HG03378 (cell line): ENCODE data around the gene GRM8.

ENCODE experiments used
- ATAC-seq: cut with Tn5 transposase; IDR thresholded peaks from one replicate; pipeline ENCODE4 v1.9.1; 2021; ENCODE audit warnings: mild to moderate bottlenecking, moderate library complexity; ENCODE audit not compliant: unreplicated experiment

Gene GRM8

DNA sequence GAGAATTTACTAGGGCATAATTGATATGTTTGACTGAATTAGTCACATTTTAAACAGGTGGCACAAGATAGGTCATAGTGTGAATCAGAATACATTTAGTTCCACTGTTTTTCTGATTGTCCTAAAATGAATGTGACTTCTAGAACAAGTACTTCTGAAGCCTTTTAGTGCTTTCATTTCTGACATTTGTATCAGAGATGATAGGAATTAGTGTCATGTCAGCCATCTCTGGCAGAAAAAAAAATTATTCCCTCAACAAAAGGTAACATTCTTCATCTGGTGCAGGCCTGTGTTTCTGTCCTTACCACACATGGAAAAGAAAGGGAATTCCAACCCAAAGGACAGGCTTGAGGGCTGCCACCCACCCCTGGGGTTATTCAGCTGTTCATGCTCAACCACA lies 21.3 kb downstream of the GRM8 start:
- ATAC-seq, result no peak

GRCh38 chr7:127230192-127230925 lies 22.4 kb downstream of the GRM8 start:
- ATAC-seq, result no peak

DNA sequence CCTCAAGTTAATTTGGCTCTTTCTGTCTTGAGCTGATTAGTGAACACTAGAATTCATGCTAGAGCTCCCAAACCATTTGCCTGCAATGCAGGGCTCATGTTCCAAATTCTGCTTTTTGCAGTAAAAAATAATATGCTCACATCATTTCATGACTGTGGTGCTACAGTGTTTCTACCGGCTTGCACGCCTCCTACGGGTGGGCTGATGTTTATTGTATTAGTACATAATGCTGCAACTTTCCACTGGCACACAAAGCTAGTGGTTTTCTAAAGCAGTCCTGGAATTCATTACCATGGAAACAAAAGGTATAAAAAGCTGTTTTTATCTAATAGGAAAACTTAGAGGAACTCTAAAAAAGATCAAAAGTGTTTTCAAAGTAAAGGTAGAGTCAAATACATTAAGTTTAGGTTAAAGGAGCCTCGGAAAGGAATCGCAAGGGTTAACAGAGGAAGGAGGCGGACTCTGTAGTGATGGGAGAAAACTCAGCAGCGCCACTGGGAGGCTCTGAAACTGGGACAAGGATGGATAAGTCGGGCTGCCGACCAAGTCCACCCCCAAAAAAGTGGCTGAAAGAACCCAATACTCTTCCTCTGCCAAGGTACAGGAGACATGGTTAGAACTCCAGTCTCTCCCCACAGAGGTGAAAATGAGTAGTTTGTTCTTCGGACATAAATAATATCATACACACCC lies 25.9 kb downstream of the GRM8 start:
- ATAC-seq, result no peak

DNA sequence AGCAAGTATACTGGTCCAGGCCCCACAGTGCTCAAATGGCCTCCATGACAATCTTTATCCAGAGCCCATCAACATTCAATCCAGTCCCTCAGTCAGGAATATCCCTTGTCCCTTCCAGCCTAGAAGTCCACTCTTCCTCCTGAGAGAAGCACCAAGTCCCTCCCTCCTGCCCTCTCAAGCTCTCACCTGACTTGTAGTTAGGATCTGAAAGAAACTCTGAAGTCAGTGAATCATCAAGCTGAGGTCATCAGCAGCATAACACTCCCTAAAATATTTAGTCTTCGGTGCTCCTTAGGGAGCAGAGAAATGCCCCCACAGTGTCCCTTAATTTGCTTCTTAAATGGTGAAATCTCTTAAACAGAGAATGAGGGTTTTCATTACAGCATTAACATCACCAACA lies 31.0 kb downstream of the GRM8 start:
- no peak for ATAC-seq

DNA sequence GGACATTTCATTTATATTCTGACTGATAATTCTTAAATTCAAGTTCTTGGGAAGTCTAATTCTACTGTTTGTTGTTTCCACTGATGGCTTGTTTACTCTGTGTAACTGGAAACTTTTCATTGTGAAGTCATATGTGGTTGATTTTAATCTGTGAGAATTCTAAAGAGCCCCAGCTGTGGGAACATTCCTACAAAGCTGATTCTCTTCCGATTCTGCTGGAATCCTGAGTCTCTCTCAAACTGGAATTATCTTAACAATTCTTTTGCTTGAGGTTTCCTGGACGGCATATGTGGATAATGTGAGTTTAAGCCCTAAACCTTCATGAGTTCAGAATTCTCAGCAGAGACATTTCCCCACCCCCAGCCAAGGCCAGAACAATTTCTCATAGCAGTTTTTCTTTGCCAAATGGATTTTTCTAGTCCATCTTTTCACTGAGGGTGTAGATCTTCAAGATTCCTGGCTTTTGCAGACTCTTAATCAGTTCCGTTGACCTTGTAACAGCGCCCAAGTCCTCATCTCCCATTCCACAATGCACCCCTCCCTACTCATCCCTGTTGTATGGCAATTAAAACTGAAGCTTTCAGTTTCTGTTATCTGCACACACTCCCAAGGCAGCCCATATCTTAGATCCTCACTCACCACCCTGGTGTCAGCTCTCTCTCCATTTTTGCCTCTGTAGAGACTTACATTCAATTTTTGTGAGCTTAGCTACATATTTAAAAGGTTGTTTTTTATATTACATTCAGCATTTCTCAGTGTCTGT lies 37.6 kb downstream of the GRM8 start:
- ATAC-seq, result no peak

- ATAC-seq, result no peak
These were observed 42.9 kb downstream of the GRM8 start for GRCh38 chr7:127209886-127210285.

DNA sequence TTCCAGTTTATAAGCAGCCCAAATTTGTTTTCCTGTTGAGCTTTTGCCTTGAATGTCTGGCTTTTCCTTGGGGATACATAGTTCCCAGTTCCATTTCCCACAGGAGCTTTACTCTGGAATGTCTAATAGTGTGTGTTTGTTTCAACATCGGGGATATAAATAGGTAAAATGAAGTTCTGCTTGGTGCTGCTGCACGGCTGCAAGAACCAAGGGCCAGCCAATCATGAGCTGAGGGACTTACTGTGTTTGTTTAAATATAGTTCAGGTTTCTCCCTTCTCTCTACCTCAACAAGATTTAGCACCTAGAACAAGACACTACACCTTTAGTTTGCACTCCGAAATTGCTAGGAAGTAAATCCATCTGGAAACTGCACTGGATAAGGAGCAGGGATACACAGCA lies 43.9 kb downstream of the GRM8 start:
- no peak for ATAC-seq

DNA sequence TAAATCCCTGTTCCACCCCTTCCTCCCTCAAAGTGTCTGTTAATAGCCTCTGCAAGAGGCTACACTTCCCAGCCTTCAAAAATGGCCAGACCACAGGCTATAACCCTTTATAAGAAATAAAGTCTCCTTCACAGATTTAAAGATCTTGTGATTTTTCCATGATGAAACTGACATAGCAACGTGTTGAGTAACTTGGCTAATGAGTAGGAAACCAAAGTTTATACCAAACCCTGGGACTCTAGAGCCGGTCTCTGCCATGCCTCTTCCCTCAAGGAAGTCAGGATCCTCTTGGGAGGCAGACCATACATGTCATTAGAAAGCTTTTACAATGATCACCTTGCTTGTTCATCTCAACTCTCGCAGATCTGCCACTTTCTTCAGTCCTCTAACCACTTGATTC lies 44.4 kb downstream of the GRM8 start:
- no peak for ATAC-seq

DNA sequence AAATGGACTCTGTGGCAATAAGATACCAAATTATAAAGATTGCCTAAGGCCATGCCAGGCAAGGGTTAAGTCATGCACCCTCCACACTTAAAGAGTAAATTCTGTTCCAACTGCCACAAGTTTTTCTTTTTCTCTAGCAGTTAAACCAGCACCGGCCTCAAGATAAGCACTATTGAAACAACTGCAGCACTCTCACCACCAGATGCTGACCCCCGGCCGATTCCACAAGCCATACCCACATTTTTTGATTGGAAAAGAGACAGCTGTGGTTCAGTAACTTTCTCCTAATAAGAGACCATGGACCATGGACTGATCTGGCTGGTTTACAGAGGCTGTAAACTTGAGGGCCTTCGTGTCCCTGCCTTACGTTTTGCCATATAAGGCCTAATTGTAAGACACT lies 44.9 kb downstream of the GRM8 start:
- no peak for ATAC-seq

DNA sequence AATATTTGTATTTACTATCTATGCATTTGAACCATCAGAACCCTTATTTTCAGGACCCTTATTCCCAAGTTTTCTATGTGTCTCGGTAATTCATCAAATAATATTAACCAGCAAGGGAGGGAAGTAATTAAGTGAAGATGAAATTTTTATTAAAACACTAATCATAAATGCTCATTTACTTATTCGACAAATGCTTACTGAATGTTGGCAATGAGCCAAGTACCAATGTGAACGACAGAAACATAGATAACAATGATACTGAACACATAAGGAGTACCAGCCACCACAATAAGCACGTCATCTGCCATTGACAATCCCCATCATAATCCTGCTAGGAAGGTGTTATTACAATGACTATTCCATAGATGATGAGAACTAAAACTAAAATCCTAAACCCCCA lies 45.5 kb downstream of the GRM8 start:
- no peak for ATAC-seq

GRCh38 chr7:127194571-127194970 lies 58.2 kb downstream of the GRM8 start:
- no peak for ATAC-seq

- ATAC-seq, result no peak
These were observed 62.9 kb downstream of the GRM8 start for GRCh38 chr7:127189886-127190285.

GRCh38 chr7:127189074-127189473 lies 63.7 kb downstream of the GRM8 start:
- ATAC-seq, result no peak

DNA sequence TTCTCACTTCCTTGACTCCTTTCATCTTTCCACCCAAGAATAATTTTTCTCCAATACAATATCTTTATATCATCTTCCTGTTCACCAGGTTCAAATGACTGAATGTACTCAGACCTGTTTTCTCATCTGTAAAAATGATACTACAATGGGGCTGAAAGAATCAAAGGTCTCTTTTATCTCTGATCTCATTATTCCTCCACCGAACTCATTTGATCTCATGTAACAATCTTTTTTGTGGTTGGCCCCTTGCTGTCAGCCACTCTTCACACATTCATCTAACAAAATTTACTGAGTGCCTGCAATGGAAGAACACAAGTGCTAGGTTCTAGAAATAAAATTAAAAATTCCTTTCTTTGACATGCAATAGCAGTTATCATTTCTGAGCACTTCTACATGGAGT lies 65.0 kb downstream of the GRM8 start:
- ATAC-seq, result no peak

- no peak for ATAC-seq
These were observed 66.1 kb downstream of the GRM8 start for GRCh38 chr7:127186686-127187085.

GRCh38 chr7:127177156-127177555 lies 75.6 kb downstream of the GRM8 start:
- no peak for ATAC-seq

GRCh38 chr7:127162366-127162765 lies 90.4 kb downstream of the GRM8 start:
- no peak for ATAC-seq

DNA sequence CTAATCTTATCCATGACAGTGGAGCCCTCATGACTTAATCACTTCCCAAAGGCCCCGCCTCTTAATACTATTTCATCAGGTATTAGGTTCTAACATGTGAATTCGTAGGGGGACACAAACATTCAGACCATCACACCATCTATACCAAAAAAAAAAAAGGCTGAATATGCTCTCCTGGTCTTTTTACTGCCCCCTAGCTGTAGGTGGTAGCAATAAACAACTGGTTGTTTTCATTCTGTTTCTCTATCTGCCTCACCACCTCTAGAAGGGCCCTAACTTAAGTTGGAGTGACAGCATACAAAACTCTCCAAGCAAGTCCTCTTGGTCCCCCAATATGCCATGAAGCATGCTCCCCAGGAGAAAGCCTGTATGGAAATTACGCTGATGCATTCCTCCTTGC lies 94.1 kb downstream of the GRM8 start:
- ATAC-seq, result no peak

- ATAC-seq, result no peak
These were observed 97.8 kb downstream of the GRM8 start for GRCh38 chr7:127154958-127155357.

- ATAC-seq, result no peak
These were observed 98.6 kb downstream of the GRM8 start for GRCh38 chr7:127154101-127154500.

GRCh38 chr7:127153315-127153714 lies 99.4 kb downstream of the GRM8 start:
- ATAC-seq, result no peak

- ATAC-seq, result no peak
These were observed 100.3 kb downstream of the GRM8 start for GRCh38 chr7:127152423-127152822.
